Measurements from ENCODE around the gene WDFY4.

Gene WDFY4

DNA sequence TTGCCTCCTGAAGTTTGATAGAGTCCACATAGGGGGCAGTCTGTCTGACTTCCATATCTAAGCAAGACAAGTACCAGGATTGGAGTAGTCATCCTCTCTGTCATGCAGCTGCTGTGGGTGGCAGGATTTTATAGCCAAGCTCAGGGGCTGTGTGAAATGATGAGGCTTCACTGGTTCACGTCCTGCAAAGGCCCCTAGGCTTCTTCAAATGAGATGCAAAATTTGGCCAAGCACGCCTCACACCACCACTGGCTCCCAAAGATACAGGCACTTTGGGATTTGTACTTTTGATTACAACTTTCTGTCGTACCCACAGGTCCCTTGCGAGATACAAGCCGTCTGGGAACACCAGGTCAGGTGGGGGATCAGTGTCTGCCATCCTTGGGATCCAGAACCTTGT lies 67.1 kb downstream of the WDFY4 start:
- no peak for DNase-seq

DNA sequence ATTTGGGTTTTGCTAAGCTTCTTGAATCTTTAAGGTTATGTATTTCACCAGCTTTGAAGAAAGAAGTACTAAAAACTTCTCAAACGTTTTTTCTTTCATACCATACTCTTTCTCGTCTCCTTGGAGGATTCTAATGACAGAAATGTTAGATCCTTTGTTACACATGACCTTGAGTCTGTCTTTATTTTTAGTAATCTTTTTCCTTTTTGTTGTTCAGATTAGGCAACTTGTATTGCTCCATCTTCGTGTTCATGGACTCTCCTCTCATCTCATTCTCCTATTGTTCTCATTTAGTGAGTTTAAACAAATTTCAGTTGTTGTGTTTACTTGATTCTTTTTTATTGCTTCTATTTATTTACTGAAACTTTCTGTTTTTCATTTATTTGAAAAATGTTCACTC lies 73.7 kb downstream of the WDFY4 start:
- DNase-seq: no peak

DNA sequence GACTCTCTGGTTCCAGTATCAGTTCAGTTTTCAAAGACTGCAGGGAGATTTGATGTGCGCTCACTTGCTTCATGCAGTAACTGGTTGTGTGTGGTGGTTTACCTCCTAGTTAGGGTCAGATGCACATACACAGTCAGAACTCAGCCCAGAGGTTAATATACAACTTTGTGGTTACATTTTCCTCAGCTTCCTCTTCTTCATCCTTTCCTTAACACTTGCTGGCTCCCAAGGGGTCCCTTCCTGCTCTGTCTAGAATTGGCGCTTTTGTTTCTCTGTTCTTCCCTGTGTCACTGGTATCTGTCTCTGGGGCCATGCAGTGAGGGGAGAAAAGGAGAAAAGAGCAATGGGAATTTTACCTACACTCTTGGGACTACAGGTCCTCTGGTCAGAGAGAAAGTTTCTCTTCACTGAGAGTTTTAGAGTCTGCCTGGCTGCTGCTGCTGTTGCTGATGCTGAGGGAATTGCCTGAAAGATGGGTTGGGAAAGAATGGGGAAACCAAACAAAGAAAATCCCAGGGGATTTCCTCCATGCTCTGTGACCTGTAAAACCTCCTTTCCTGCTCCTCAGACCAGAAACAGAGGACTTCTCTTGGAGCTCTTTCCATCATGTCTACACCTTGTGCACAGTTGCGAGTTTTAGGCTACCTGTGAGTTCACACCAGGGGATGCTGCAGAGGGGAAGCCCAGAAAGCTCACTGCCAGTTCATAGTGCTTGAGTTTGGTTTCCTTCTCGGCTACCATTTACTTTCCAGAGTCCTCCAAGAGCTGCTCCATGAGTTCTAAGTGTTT lies 74.6 kb downstream of the WDFY4 start:
- DNase-seq: no peak

DNA sequence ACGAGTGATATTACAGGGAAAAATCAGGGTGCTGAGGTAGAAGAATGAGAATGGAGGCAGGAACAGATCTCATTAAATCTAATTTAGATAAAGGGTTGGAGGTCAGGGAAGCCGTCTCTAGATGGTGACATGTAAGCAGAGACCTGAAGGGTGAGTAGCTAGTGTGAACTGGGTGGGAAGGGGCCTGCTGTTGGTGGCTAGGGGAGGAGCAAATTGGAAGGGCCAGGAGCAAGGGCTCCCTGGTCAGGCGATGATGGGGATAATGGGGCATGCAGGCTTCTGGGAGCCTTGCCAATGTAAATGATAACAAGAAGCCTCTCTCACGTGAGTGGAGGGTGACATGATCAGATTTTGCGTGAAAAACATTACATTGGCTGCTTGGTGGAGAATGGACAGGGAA lies 76.3 kb downstream of the WDFY4 start:
- DNase-seq: no peak

DNA sequence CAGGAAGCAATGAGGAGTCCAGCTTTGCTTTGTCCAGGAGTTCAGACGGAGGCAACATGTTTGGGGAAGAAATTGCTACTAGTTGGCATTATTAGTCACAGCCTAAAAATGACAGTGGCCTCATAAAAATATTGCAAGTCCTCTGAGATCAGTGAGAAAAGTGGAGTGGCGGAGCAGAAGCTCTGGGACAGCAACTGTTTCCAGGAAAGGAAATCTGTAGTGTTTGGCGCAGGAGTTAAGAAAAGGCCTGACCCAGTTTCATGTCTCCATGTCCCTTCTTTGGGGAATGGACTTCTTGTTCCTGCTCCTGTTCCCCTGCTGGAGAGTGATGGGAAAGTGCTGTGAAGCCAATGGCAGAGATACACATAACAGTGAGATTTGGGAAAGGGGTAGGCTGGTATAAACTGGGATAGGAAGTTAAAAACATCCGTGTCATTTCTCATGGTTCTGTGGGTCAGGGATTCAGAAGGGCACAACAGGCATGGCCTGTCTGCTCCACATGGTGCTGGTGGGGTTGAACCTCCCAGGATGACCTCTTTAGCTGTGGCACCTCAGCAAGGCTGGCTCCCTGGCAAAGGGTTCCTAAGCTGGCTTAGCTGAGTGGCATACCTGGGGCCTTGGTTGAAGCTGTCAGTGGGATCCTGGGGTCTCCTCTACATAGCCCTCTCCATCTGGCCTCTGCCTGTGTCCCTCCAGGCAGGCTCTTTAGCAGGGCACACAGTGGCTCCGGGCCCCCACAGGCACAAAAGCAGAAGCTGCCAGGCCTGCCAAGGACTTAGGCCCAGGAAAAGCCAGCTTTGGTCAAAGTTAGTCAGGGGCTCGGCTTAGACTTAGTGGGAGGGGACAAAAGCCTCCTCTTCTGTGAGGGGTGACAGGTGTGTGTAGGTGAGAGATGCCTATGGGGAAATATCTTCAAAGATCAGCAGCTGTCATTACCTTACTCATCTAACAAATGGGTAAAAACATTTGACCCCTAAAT lies 77.7 kb downstream of the WDFY4 start:
- no peak for DNase-seq

DNA sequence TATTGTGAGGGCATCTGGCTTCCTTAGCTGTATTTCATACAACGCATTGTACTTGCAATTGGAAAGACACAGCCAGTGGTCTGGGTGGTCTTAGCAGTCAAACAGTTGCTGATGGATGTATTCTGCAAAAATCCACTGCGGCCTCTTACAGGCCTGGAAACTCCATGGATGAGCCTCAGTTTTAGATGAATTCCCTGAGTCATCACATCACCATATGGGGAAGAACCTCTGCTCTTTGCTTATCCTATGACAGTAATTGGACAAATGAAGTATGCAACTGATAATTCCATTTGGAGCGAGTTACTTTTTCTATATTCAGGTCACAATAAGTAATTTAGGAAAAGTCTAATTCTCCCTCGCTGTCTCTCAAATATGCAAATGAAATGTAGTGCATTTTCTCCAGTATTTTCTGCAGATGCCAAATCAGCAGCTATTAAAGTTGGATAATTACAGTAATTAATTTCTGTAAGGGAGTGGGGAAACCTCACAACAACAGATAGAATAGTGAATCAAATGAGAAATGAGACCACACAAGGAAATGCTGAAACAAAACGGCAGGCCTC lies 78.8 kb downstream of the WDFY4 start:
- DNase-seq: no peak

DNA sequence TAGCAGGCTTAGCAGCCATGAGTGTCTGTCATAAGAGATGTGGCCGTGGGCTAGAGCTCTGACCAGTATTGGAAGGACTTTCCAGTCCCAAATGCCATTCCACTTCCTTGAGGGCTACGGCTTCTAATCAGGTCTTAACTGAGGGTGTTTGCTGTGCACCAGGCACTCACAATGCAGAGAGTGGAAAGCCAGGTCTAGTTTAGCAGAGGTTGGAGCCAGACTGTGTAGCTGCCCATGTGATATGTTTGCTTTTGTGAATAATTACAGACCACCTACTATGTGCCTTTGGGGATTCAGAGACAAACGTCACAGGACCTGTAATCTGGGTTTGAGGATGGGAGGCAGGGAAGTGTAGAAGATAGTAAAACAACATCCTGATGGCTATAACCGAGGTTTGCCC lies 79.8 kb downstream of the WDFY4 start:
- DNase-seq: no peak

DNA sequence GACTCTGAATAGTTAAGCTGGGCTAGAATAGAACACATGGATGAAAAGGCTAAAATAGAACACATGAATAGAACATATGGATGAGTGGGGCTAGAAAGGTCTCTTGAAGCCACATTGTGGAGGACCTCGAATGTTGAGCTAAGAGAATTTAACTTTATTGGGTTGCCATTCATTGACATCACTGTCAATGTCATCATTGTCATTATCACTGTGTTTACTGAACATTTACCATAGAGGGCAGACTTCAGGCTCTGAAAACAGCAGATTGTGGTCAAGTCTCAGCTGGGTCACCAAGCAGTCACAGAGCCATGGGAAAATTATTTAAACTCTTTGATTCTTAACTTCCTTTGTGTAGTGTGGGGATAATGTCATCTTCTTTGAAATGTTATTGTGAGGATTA lies 80.4 kb downstream of the WDFY4 start:
- no peak for DNase-seq

DNA sequence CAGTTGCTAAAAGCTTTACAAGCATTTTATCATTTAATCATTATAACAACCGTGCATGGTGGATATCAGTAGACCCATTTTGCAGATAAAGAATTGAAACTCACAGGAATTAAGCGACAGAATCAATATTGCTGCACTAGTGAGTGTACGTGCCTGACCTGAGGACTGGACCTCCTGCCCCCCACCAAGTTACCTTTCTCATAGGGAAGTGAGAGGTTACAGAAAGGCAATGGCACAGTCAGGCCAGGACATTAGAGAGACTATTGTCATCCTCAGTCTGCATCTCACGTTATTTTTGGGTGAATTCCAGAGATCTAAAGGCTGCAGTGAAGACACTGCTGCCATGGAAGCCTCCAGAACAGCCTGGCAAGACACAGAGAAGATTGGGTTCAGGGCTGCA lies 80.9 kb downstream of the WDFY4 start:
- no peak for DNase-seq

DNA sequence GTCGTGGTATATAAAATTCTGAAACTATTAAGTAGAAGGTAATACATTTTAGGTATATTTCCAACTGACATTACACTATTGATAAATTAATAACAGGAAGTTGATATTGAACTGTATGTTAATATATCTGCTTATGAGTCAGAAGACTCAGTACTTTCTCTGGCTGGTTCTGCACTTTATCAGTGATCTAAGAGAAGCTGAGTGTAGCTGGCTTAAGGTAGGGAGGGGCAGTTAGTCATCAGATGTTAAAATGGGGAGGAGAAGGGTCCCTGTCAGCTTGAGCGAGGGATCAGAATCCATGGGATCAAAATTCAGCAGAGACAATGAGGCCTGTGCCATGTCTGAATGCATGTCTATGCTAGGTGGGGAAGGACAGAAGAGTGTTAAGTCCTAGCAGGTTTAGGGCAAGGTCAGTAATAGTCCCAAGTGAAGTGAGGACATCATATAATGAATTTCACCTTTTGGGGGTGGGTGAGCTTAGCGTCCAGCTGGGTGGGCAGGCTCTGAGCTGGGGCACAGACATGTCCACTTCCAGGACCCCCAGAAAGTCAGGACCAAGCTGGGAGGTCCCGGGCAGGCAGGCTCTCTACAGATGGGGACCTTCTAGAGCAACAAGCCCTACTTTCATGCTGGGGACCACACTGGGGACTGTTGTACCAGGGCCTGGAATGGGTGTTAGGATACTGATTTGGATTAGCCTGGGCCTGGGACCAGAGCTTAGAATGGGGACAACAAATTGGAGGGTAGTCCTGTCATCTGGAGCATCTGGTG lies 82.9 kb downstream of the WDFY4 start:
- DNase-seq: no peak

DNA sequence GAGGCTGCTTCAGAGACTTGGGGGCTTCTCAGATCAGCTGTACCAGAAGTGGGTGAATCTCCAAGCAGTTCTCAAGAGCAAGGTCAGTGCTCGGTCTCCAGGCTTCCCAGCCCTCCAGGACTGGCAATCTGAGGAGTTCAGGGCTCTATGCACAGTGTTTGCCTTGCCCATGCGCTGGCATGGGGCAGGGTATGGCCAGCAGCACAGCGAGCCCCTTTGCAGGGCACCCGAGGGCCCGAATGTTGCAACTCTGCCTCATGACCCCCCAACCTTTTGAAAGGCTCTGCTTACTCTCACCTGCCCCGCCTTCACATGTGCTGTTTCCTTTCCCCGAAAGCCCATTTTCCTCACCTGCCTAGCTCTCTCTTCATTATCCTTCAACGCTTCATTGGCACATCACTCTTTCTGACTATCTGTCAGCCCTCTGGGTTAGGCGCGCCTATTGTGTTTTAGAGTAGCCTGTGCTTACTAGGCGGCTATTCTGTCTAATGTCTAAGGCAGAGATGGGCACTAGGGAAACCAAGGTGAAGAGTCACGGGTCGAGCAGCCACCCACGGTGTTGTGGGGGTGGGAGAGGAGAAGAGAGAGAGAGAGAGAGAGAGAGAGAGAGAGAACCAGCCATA lies 83.6 kb downstream of the WDFY4 start:
- no peak for DNase-seq

DNA sequence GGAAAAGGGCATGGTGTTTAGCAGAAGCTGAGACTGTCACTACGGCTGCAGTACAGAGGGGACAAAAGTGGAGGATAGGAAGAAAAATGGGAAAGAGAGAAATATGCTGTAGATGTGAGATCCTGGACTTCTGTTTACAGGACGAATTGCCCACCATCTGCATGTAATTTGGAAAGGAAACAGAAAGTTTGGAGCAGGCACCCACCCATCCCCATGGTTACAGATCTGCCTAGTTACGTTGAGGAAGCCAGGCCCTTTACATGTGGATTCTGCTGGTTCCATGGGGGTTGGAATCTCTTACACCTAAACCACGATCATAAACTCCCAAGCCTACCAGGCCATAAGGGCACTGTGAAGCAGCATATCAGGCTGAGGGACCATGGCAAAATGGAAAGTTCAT lies 84.3 kb downstream of the WDFY4 start:
- no peak for DNase-seq

DNA sequence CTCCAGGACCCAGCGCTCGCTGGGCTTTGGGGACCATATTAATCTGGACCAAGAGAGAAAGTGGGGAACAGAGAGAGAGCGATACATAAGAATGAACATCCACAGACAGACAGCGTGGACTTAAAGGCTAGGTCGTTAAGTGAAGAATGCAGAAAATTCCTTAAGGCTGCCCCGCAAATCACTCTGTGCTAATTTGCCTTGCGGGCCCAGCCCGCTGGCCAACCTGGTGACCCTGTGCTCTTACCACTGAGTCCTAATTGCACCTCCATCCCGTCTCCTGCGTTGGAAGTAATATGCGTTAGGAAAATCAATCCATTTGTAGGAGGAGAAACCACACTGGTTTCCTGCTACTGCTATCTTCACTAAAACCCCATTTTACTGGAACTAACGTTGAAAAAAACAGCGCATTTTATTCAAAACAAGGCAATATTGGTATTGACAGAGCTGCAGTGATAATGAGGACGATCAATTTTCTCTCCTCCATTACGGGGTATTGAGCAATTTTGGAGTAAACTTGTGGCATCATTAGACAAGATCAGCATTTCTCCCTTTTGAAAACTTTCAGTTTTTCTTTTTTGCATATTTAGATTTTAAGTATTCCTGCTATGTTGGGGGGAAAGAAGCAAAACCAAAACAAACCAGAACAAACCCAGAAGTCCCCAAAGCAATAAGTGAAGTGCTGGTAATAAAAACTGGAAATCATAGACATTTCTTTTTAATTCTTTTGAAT lies 85.2 kb downstream of the WDFY4 start:
- DNase-seq: no peak

DNA sequence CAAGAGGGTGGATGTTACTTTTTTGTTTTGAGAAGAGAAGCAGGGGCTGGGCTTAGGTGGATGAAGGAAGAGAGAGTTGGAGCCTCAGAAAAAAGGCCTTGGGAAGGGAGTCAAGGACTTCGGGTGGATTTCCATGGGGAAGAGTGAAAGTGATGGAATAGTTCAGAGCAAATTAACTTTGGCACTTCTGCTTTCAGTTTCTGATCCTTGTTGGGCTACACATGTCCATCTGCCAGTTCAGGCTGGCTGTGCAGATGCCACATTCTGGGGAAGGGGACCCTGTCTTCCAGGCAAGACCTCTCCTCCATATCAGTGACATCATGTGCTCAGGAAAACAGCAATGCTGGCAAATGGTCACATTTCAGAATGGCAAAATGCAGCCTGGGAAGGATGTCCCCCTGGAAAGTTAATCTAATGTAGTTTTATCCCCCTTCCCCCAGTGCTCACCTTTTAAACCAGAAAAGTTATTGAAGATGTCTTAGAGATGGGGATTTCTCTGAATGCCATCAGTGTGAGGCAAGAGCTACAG lies 86.0 kb downstream of the WDFY4 start:
- DNase-seq: no peak

DNA sequence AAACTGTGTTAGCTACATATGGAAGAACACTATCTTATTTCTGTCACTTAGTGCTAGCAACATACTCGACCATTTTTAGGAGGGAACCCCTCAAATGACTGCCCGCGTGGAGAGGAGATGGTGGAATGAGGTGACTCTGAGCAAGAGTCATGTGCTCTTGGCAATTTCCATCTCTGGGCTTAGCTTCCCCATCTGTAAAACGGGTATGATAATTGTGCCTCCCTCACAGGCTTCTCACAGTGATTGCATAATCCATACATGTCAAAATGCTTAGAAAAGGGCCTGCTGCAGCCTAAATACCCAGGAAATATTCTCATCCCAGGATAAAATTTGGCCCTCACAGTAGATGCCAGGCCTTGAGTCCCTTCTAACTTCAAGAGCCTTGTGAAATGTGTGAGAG lies 86.6 kb downstream of the WDFY4 start:
- no peak for DNase-seq

DNA sequence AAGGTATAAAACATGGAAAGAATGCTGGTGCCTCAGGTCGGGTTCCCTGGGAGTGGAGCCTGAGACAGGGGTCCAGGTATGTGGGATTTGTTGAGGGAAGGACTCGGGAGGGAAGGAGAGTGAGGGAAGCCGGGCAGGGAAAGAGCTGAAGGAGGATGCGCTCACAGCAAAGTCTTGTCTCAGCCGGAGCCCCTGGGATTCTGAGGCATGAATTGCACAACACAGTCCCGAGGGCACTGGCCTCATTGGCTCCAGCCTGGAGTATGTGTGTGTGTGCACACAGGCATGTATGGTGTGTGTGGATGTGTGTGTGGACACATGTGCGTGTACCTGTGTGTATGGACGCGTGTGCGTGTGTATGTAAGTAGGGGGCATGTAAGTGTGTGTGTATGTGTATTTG lies 87.4 kb downstream of the WDFY4 start:
- no peak for DNase-seq

DNA sequence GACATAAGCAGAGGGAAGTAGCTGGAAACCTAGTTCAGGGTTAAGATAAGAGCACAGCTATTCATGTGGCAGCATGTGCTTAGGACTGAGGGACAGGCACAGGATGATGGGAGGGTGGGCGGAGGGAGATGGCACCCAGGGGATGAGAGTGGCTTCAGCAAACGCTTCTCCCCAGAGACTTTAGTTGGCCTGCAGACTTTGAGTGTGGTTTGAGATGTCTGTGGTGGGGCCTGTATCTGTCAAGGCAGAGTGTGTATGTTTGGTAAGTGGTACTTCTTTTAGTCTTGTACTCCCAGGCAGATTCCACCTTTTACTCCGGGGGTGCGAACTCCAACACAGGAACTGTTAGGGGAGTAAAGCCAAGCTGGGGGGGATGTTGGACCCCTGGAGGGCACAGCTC lies 88.9 kb downstream of the WDFY4 start:
- no peak for DNase-seq

DNA sequence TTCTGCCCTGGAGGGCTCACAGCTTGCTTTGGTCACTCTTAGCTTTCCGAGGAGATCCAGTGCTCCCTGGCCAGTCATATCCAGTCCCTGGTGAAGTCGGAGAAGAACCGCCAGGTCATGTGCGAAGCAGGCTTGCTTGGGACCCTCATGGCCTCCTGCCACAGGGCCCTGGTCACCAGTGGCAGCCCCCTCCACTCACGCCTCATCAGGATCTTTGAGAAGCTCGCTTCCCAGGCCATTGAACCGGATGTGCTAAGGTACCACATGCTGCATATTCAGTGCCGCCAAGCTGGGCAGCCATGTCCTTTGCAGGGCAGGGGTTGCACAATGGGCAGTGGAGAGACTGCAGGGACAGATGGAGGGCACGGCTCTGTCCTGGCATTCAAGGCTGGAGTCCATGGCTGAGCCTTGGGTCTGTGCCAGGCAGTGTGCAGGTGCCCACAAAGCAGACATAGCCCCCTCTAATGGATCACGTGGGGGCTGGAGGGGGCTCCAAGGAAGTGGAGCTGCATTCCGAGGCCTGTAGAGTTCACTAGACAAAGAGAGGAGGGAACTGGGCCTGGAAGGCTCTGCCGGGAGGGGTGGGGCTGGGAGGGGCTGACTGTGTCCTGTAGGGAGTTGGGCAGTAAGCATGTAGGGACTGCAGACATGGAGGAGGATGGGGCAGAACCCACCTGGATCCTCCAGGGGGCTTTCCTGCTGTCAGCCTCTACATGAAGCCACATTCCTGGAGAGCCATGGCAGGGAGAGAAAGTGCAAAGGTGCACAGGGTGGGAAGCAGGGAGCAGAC lies 89.9 kb downstream of the WDFY4 start:
- no peak for DNase-seq

DNA sequence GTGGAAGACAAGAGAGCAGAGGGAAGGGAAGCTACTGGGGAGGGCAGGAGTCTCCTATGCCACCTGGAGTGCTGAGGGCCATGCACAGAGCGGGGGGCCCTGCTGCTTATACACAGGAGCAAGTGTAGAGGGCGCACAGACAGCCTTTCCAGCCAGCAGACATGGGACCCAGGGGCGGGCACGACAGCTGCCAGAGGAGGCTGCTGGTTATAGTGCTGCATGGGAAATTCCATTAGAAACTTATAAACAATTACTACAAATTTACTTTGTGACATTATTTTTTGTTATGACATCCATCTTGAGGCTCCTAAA lies 90.5 kb downstream of the WDFY4 start:
- no peak for DNase-seq

DNA sequence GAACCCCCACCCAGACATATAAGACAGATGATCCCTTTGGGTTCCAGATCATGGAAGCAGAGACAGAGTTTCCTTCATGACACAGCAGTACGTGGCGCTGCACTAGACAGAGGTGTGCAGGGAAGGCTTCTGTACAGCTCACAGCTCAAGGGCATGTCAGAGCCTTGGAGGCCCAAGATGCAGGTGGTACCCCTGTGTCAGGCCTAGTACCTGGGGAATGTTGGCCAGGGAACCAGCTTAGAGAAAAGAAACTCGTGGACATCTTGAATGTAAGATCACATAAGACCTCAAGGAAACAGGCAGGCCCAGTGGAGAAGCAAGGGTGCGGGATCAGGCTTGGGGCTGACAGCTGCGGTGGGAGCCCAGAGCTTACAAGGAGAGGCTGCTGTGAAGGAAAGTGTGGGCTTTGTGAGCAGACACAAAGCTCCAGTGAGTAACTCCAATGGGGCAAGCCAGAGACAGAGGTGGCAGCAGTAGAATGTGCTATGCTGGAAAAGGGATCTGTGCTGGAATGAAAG lies 91.4 kb downstream of the WDFY4 start:
- no peak for DNase-seq

DNA sequence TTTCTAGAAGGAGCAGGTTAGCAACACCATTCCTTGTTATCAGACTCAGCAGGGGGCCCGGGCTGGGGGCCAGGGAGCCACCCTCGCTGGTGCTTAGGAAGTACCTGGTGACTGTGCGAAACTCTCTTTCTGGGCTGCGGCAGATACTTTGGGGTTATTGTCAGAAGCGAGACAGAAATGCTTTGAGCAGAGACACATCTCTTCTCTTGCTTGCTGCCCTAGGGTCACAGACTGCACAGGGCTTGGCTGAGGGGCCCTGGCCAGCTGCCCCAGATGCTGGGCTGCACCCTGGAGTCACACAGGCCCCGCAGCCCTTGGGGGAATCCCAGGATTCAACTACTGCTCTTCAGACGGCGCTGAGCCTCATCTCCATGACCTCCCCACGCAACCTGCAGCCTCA lies 91.9 kb downstream of the WDFY4 start:
- no peak for DNase-seq
